ENCODE measurements around the gene HIPK2.

Gene HIPK2

DNA sequence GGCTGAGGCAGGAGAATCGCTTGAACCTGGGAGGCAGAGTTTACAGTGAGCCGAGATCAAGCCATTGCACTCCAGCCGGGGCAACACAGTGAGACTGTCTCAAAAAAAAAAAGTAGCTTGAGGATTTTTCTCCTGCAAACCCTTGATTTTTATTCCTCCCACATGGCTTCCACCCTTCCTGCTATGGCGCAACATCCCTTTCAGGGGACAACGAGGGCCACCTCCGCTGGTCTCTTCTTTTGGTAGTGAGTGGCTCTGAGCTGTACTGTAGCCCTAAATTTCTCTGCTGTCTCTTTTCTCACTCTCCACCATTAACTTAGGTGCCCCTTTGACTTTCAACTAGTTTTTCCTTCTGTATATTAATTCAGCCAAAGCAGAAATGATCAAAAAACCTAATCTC, 113.4 kb downstream of the HIPK2 start:
- no peak for DNase-seq (ENCODE audit: low read depth)
- Histone ChIP-seq H3K9me3 (ENCODE audit: control insufficient read depth, low read length) (no peaks in the 10 kb centered on the region), H3K4me1 (ENCODE audit: control insufficient read depth, insufficient read depth, low read length) (peaks cover 16% of the 10 kb centered on the region), H3K9ac (ENCODE audit: low read length) (no peak overlapping the region), H3K4me3 (ENCODE audit: low read length) (no peak overlapping the region), H3K27me3 (replicated peaks; ENCODE audit: control insufficient read depth, insufficient read depth, low read length) (no peaks in the 10 kb centered on the region), H3K36me3 (ENCODE audit: control insufficient read depth, insufficient read depth, low read length, severe bottlenecking) (no peaks in the 10 kb centered on the region)

DNA sequence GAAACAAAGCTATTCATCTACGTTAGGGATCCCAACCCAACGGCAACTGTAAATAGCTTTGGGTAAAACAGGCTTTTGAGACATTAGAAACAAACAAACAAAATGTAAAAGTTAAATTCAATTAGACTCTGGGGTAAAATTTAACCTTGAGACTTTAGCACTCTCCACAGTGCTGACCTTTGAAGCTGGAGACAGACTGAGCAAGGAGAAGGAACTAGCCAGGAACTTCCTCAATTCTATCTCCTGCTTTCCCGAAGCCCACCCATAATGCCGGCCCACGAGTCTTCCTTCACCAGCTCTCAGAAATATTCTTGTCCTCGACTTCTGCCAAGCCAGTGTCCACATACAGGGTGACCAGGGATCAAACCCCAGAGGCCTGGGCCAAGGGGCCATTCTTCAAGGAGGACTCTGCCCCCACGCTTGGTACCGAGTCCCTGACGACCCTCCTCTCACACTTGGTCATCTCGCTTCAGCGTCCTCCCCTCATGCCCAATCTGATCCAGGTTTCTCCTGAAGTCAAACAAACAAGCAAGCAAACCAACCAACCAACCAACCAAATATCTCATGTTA, 114.1 kb downstream of the HIPK2 start:
- Histone ChIP-seq H3K36me3 (ENCODE audit: control insufficient read depth, insufficient read depth, low read length, severe bottlenecking) (no peaks in the 10 kb centered on the region), H3K27me3 (replicated peaks; ENCODE audit: control insufficient read depth, insufficient read depth, low read length) (no peaks in the 10 kb centered on the region), H3K4me3 (ENCODE audit: low read length) (no peak overlapping the region), H3K9ac (ENCODE audit: low read length) (no peak overlapping the region), H3K9me3 (ENCODE audit: control insufficient read depth, low read length) (no peaks in the 10 kb centered on the region), H3K4me1 (ENCODE audit: control insufficient read depth, insufficient read depth, low read length) (peaks cover 22% of the 10 kb centered on the region)
- no peak for DNase-seq (ENCODE audit: low read depth)

DNA sequence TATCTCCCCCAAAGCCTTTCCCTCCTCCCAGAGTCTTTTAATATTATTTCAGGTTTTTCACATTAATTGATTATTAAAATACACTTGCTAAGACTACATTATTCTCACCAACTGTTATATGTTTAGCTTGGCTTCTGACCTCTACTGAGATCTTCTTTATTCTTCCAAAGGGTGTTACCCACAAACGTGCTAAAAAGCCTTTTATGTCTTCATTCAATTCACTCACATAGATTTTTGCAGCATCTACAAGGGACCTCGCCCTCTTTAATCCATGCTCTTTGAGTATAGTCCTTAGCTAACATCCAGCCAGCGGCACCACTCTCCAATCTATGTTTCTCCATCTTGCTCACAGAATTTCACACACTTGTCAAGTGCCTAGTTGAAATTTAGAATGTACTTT, 115.9 kb downstream of the HIPK2 start:
- Histone ChIP-seq H3K36me3 (ENCODE audit: control insufficient read depth, insufficient read depth, low read length, severe bottlenecking) (no peaks in the 10 kb centered on the region), H3K9ac (ENCODE audit: low read length) (no peak overlapping the region), H3K27me3 (replicated peaks; ENCODE audit: control insufficient read depth, insufficient read depth, low read length) (no peaks in the 10 kb centered on the region), H3K9me3 (ENCODE audit: control insufficient read depth, low read length) (no peaks in the 10 kb centered on the region), H3K4me1 (ENCODE audit: control insufficient read depth, insufficient read depth, low read length) (peaks cover 22% of the 10 kb centered on the region), H3K4me3 (ENCODE audit: low read length) (no peak overlapping the region)
- no peak for DNase-seq (ENCODE audit: low read depth)

- H3K27me3 ChIP-seq (replicated peaks; ENCODE audit: control insufficient read depth, insufficient read depth, low read length): no peaks in the 10 kb centered on the region
- H3K4me1 ChIP-seq (ENCODE audit: control insufficient read depth, insufficient read depth, low read length): peaks cover 22% of the 10 kb centered on the region
- H3K9ac ChIP-seq (ENCODE audit: low read length): no peak overlapping the region
- no peak overlapping the region for H3K4me3 ChIP-seq (ENCODE audit: low read length)
- no peaks in the 10 kb centered on the region for H3K36me3 ChIP-seq (ENCODE audit: control insufficient read depth, insufficient read depth, low read length, severe bottlenecking)
- no peak for DNase-seq (ENCODE audit: low read depth)
- H3K9me3 ChIP-seq (ENCODE audit: control insufficient read depth, low read length): no peaks in the 10 kb centered on the region
These were observed 116.8 kb downstream of the HIPK2 start for GRCh38 chr7:139661043-139661440.

DNA sequence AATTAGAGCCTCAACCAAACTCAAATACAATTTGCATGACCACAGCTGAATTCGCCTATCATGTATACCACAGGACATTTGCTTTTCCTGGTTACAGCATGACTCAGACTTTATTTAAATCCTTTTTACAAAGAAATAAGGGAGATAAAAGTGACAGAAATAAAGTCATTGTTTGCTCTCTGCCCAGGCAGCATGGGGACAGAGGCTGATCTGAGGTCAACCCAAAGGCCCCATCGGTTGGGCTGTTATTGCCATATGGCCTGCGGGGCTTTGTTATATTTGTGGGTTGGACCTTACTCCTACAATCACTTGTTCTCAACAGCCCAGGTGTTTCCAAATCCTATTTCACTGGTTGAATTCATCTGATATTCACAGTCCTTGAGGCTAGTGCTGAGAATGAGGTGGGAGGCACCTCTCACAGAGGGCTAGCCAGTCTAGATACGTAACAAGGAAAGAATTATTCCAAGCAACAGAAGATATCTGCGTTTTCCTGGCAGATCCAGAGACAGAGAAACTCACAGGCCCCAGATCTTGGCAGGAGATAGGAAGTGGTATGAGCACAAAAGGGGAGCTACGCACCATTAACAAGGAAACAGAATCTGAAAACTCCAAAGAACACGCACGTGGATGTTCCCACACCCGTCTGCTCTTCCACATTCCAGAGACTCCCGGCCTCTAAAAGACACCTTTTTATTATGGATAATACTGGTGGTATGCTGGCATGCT, 117.3 kb downstream of the HIPK2 start:
- Histone ChIP-seq H3K4me1 (ENCODE audit: control insufficient read depth, insufficient read depth, low read length) (peaks cover 22% of the 10 kb centered on the region), H3K27me3 (replicated peaks; ENCODE audit: control insufficient read depth, insufficient read depth, low read length) (no peaks in the 10 kb centered on the region), H3K36me3 (ENCODE audit: control insufficient read depth, insufficient read depth, low read length, severe bottlenecking) (no peaks in the 10 kb centered on the region), H3K4me3 (ENCODE audit: low read length) (no peak overlapping the region), H3K9me3 (ENCODE audit: control insufficient read depth, low read length) (no peaks in the 10 kb centered on the region), H3K9ac (ENCODE audit: low read length) (no peak overlapping the region)
- DNase-seq (ENCODE audit: low read depth): no peak

DNA sequence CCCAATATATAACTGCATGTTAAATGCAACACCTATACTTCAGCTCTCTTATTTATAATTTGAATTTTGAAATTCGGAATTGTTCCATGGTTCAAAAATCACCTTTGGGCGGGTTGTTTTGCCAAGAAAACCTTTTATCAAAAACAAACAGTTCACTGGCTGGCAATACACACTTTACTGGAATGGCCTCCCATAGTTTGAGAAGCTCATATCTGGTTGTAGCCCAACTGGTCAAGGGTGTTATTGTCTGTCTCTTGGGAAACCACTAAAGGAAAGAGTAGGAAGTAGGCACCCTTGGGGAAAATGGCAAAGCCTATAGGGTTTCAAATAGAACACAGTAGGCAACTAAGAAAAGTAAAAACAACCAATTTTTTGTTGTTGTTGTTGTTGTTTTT, 117.9 kb downstream of the HIPK2 start:
- no peak overlapping the region for H3K4me3 ChIP-seq (ENCODE audit: low read length)
- no peak overlapping the region for H3K9ac ChIP-seq (ENCODE audit: low read length)
- peaks cover 22% of the 10 kb centered on the region for H3K4me1 ChIP-seq (ENCODE audit: control insufficient read depth, insufficient read depth, low read length)
- H3K27me3 ChIP-seq (replicated peaks; ENCODE audit: control insufficient read depth, insufficient read depth, low read length): no peaks in the 10 kb centered on the region
- H3K36me3 ChIP-seq (ENCODE audit: control insufficient read depth, insufficient read depth, low read length, severe bottlenecking): peaks cover 4% of the 10 kb centered on the region
- no peaks in the 10 kb centered on the region for H3K9me3 ChIP-seq (ENCODE audit: control insufficient read depth, low read length)
- DNase-seq (ENCODE audit: low read depth): no peak

DNA sequence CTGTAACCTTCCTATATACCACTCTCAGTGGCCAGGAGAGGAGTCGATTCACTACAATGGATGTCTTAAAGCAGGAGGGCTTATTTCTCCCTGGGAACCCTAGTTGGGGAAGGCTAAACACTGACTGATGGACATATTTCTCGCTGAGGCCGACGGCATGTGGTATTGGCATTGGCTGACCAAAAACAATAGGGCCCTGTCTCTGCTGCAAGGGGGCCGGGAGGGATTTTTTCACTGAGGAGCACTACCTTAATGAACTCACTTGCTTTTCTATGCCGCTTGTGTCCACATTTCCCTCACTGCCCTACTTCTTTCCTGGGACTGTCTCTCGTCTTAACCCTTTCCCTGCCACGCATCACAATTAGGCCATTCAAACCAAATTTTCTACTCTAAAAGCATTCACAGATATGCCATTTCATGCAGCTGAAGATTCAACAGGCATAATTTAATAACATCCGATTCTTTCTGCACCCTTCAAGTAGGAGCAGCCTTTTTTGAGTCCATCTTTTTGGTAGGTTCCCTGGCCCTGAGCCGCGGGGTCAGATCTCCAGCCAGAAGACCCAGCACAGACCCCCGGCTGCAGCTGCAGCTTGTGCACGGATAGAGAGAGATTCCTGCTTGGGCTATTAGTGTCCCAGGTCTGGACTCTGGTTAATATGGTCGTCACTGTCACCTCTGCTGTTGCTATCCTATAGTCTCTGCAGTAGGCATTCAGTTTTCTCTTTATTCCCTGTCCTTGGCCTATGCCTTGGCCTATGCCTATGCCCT, 118.7 kb downstream of the HIPK2 start:
- Histone ChIP-seq H3K9ac (ENCODE audit: low read length) (no peak overlapping the region), H3K9me3 (ENCODE audit: control insufficient read depth, low read length) (no peaks in the 10 kb centered on the region), H3K4me3 (ENCODE audit: low read length) (no peak overlapping the region), H3K4me1 (ENCODE audit: control insufficient read depth, insufficient read depth, low read length) (peaks cover 22% of the 10 kb centered on the region), H3K27me3 (replicated peaks; ENCODE audit: control insufficient read depth, insufficient read depth, low read length) (no peaks in the 10 kb centered on the region), H3K36me3 (ENCODE audit: control insufficient read depth, insufficient read depth, low read length, severe bottlenecking) (peaks cover 4% of the 10 kb centered on the region)
- DNase-seq (ENCODE audit: low read depth): no peak

DNA sequence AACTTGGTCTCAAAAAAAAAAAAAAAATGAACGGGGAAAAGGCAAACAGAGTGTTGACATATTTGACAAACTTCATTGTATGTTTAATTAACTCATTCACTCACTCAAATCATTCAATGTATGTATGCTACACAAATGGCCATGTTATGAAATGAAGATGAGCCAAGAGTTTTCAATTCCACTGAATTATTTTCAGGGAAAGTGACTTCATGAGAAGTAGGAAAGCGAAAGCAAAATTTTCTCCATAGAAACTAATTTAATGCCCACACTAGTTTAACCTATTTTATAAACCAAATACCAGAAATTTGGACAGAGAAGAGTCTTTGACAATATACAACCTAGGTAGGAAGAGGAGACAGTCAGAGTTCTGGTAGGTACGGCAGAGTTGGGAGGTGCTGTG, 119.5 kb downstream of the HIPK2 start:
- H3K27me3 ChIP-seq (replicated peaks; ENCODE audit: control insufficient read depth, insufficient read depth, low read length): no peaks in the 10 kb centered on the region
- H3K4me3 ChIP-seq (ENCODE audit: low read length): no peak overlapping the region
- peaks cover 4% of the 10 kb centered on the region for H3K36me3 ChIP-seq (ENCODE audit: control insufficient read depth, insufficient read depth, low read length, severe bottlenecking)
- H3K4me1 ChIP-seq (ENCODE audit: control insufficient read depth, insufficient read depth, low read length): peaks cover 19% of the 10 kb centered on the region
- H3K9ac ChIP-seq (ENCODE audit: low read length): no peak overlapping the region
- H3K9me3 ChIP-seq (ENCODE audit: control insufficient read depth, low read length): no peaks in the 10 kb centered on the region
- no peak for DNase-seq (ENCODE audit: low read depth)

- no peak for DNase-seq (ENCODE audit: low read depth)
- peaks cover 4% of the 10 kb centered on the region for H3K36me3 ChIP-seq (ENCODE audit: control insufficient read depth, insufficient read depth, low read length, severe bottlenecking)
- peaks cover 14% of the 10 kb centered on the region for H3K4me1 ChIP-seq (ENCODE audit: control insufficient read depth, insufficient read depth, low read length)
These were observed 120.1 kb downstream of the HIPK2 start for GRCh38 chr7:139657725-139658124.

GRCh38 chr7:139656387-139656786, 121.4 kb downstream of the HIPK2 start:
- DNase-seq (ENCODE audit: low read depth): no peak
- Histone ChIP-seq H3K9me3 (ENCODE audit: control insufficient read depth, low read length) (no peaks in the 10 kb centered on the region), H3K4me1 (ENCODE audit: control insufficient read depth, insufficient read depth, low read length) (peaks cover 12% of the 10 kb centered on the region), H3K27me3 (replicated peaks; ENCODE audit: control insufficient read depth, insufficient read depth, low read length) (no peaks in the 10 kb centered on the region), H3K4me3 (ENCODE audit: low read length) (no peak overlapping the region), H3K36me3 (ENCODE audit: control insufficient read depth, insufficient read depth, low read length, severe bottlenecking) (peaks cover 11% of the 10 kb centered on the region), H3K9ac (ENCODE audit: low read length) (no peak overlapping the region)

More at GRCh38 chr7:139657725-139658124, 120.1 kb downstream of the HIPK2 start:
- H3K27me3 ChIP-seq (replicated peaks; ENCODE audit: control insufficient read depth, insufficient read depth, low read length): no peaks in the 10 kb centered on the region
- no peaks in the 10 kb centered on the region for H3K9me3 ChIP-seq (ENCODE audit: control insufficient read depth, low read length)
- no peak overlapping the region for H3K9ac ChIP-seq (ENCODE audit: low read length)
- H3K4me3 ChIP-seq (ENCODE audit: low read length): no peak overlapping the region

GRCh38 chr7:139655305-139655704, 122.5 kb downstream of the HIPK2 start:
- no peak for DNase-seq (ENCODE audit: low read depth)
- peaks cover 12% of the 10 kb centered on the region for H3K4me1 ChIP-seq (ENCODE audit: control insufficient read depth, insufficient read depth, low read length)
- no peaks in the 10 kb centered on the region for H3K9me3 ChIP-seq (ENCODE audit: control insufficient read depth, low read length)
- no peak overlapping the region for H3K4me3 ChIP-seq (ENCODE audit: low read length)
- H3K27me3 ChIP-seq (replicated peaks; ENCODE audit: control insufficient read depth, insufficient read depth, low read length): no peaks in the 10 kb centered on the region
- H3K36me3 ChIP-seq (ENCODE audit: control insufficient read depth, insufficient read depth, low read length, severe bottlenecking): peaks cover 11% of the 10 kb centered on the region
- no peak overlapping the region for H3K9ac ChIP-seq (ENCODE audit: low read length)
